ENCODE data around the gene ARG2. TPM values are rescaled to one million over a fixed set of nuclear protein-coding genes. Genes with fewer than 3 reads are reported as not detected.
"Not testable (repeated sequence)": the region's sequence is repeated elsewhere in the genome, so short reads cannot be mapped to it uniquely, and the experiment has no call there.

Gene ARG2
- total RNA-seq, 1 donor = 3.9 TPM

DNA sequence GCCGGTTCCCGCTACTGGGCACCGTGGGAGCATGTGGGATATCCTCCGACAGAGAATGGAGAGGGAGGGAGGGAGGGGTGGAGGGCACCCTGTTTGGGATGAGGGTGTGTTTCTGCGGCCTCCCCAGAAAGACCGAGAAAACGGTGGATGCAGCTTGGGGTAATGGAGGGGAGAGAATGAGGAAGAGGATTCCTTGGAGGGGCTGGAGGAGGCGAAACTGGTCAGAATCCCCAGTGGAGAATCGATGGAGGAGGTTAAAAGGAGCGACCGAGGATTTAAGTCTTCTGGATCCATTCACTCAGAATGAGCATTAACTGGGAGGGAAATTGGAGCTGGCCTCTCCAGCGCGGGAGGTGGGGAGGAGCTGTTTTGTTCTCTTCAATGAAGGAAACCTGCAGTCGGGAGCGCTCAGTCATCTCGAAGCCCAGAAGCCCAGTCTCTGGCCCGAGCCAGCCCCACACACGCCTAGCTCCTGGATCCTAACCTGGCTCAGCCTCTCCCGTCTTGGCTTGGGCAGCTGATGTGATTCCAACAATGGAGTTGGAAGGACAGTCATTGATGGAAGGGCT lies 581 bp downstream of the ARG2 start:
- peak overlapping the region; percentile 74 for H3K4me3 ChIP-seq (ENCODE audit: low read depth, low read length)
- DNase-seq (ENCODE audit: low read depth) = peak; percentile 13
- TF ChIP-seq, protein P1, sequence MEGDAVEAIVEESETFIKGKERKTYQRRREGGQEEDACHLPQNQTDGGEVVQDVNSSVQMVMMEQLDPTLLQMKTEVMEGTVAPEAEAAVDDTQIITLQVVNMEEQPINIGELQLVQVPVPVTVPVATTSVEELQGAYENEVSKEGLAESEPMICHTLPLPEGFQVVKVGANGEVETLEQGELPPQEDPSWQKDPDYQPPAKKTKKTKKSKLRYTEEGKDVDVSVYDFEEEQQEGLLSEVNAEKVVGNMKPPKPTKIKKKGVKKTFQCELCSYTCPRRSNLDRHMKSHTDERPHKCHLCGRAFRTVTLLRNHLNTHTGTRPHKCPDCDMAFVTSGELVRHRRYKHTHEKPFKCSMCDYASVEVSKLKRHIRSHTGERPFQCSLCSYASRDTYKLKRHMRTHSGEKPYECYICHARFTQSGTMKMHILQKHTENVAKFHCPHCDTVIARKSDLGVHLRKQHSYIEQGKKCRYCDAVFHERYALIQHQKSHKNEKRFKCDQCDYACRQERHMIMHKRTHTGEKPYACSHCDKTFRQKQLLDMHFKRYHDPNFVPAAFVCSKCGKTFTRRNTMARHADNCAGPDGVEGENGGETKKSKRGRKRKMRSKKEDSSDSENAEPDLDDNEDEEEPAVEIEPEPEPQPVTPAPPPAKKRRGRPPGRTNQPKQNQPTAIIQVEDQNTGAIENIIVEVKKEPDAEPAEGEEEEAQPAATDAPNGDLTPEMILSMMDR (IDR thresholded peaks at IDR 0.05; ENCODE audit: insufficient read depth, low read depth, low read length) = no peak

DNA sequence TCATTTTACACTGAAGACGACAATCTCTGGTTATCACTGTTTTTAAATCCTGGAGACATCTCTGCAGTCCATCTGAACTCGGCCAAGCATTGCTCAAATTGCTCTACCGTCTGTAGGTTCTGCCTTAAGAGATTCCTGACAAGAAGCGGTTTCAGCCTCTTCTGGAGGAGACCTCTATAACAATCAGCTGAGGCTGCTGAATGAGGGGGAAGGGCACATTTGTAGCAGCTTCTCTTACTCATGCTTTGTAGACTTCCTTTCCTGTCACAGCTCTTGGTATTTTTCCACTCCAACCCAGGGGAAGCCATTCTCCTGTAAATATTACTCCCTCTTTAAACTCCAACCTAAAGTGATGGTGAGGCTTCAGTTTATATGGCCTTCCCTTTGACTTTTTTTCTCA lies 3.0 kb downstream of the ARG2 start:
- peak; percentile 93 for DNase-seq (ENCODE audit: low read depth)
- TF ChIP-seq, protein P1 (IDR thresholded peaks at IDR 0.05; ENCODE audit: insufficient read depth, low read depth, low read length) = no peak
- no peak overlapping the region for H3K4me3 ChIP-seq (ENCODE audit: low read depth, low read length)

DNA sequence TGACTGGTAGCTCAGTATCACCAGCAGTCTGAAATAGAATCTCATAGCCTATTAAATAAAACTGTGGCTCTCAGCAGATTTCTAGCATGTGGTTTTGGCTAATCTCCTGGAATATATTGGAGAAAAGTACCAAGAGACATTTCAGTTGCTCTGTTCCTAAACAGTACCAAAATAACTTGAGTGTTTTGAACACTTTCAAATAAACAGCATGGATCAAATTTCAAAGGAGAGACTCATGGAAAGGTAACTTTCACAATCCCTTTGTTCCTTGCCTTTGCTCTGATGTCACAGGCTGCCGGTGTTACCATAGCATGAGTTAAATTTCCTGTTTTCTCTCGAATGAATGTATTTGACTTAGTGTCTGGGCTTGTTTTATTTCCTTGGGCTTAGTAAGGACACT lies 3.4 kb downstream of the ARG2 start:
- no peak overlapping the region for H3K4me3 ChIP-seq (ENCODE audit: low read depth, low read length)
- TF ChIP-seq, protein P1 (IDR thresholded peaks at IDR 0.05; ENCODE audit: insufficient read depth, low read depth, low read length) = no peak
- peak; percentile 76 for DNase-seq (ENCODE audit: low read depth)

DNA sequence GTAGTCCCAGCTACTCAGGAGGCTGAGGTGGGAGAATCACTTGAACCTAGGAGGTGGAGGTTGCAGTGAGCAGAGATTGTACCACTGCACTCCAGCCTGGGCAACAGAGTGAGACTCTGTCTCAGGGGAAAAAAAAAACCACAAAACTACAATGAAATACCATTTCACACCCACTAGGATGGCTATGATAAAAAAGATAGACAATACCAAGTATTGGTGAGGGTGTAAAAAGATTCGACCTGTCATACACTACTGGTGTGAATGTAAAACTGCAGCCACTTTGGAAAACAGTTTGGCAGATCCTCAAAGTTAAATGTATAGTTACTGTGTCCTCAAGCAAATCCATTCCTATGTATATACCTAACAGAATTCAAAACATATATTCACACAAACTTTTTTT lies 6.4 kb downstream of the ARG2 start:
- not testable (repeated sequence) for H3K4me3 ChIP-seq (ENCODE audit: low read depth, low read length); DNase-seq (ENCODE audit: low read depth)

DNA sequence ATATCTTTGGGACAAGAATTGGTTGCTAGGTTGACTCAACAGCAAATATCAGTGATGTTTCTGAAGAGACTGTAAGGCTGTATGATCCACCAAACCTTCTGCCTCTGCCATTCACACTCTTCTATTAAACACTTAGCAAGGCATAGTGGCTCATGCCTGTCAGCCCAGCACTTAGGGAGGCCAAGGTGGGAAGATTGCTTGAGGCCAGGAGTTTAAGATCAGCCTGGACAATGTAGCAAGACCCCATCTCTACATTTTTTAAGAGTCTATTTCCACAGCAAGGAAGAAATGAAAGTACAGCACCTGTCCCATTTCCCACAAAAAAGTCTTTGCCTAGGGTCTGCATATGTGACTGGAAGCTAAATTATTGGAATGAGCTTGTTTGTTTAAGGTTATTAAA lies 7.8 kb downstream of the ARG2 start:
- no peak overlapping the region for H3K4me3 ChIP-seq (ENCODE audit: low read depth, low read length)
- TF ChIP-seq, protein P1 (IDR thresholded peaks at IDR 0.05; ENCODE audit: insufficient read depth, low read depth, low read length) = no peak
- no peak for DNase-seq (ENCODE audit: low read depth)

DNA sequence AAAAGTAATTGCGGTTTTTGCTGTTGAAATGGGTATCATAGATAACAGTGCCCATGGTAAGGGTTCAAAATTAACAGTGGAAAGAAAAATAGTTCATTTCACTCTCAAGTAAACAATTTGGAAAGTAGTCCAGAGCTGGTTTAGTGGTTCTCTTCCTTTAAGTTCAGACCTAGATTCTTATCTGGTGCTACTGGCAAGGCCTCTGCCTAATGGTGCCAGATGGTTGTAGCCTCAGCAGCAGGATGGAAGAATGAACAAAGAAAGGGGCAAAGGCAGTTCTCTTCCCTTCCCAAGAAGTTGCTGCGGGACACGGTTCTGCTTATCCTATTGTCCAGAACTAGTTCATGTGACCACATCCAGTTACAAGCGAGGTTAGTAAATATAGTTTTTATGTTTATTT lies 10.5 kb downstream of the ARG2 start:
- no peak overlapping the region for H3K4me3 ChIP-seq (ENCODE audit: low read depth, low read length)
- no peak for DNase-seq (ENCODE audit: low read depth)
- TF ChIP-seq, protein P1 (IDR thresholded peaks at IDR 0.05; ENCODE audit: insufficient read depth, low read depth, low read length) = no peak

DNA sequence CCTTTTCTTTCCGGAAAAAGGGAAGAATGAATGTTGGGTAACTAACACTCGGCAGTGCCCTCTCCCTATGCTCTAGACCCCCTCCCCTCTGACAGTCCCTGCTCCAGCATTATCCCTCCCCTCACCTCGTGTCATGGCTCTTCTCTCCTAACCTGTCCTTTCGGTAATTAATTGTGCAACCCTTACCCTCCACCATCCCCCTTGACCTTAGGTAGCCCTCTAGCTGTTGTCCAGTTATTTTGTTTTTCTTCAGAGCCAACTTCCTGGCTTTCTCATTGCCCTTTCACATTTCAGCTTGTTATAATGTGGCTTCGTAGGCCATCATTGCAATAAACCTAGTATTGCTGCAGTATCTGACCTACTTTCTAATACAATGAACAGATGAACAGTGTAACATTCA lies 11.2 kb downstream of the ARG2 start:
- TF ChIP-seq, protein P1 (IDR thresholded peaks at IDR 0.05; ENCODE audit: insufficient read depth, low read depth, low read length) = no peak
- no peak for DNase-seq (ENCODE audit: low read depth)
- H3K4me3 ChIP-seq (ENCODE audit: low read depth, low read length) = no peak overlapping the region

All from fibroblast of villous mesenchyme (primary cell).